DMS 273 (cell line): Measurements from ENCODE around the gene GRB7.
"Not testable (repeated sequence)": the region's sequence is repeated elsewhere in the genome, so short reads cannot be mapped to it uniquely, and the experiment has no call there.

Source experiments
- DNase-seq: peaks from one replicate; lab custom pipeline; 2025; ENCODE audit not compliant: unreplicated experiment; lab: John Stamatoyannopoulos, UW

The GRB7 gene

GRCh38 chr17:39737760-39738567 is at the start of gene GRB7:
Gene GRB7 (plus strand): TSS chr17:39737938. CDS start chr17:39742302, 4,364 bp downstream.
- peak; percentile 54 for DNase-seq

DNA sequence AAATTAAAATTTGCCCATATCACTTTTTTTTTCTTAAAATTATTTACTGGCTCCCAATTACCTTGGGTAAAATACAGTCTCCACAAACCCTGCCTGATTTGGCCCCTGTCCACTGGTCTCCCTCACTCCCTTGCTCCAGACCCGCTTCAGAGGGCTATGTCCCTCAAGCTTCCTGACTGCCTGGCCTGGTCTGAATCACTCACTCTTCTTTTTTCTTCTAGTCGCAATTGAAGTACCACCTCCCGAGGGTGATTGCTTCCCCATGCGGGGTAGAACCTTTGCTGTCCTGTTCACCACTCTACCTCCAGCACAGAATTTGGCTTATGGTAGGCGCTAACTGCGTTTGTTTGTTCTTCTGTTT is 49.3 kb upstream of the GRB7 start:
- DNase-seq, result no peak

DNA sequence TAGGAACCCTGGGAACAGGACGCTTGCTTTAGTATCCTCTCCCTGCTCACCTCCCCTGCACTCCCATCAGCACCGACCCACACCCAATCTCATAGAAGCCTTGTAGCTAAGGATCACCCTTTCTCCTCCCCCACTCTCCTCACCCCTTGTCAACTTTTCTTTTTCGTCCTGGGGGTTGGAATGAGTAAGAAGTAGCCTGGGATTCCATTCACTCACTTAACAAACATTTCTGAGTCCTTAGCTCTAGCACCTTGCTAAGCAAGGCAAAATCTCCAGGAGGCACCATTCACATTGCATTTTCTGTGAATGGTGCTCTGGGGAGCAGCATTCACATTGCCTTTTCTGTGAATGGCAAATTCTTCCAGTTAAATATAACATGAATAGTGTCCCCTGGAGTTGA is 48.8 kb upstream of the GRB7 start:
- DNase-seq, result no peak

- DNase-seq, result no peak
Observed at GRCh38 chr17:39694593-39694992, 43.1 kb upstream of the GRB7 start.

DNA sequence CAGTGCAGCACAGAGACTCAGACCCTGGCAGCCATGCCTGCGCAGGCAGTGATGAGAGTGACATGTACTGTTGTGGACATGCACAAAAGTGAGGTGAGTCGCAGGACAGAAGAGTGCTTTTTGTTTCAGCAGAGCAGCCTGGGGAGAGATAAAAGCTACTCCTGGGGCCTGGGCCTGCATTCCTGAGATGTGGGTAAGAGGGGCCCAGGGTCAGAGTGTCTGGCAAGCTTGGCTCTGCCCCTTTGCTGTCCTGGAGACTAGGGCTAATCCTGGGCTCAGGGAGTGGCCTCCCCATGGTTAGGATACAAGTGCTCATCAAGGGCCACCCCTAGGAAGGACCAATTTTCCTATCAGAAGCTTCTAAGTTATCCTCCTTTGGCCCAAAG is 42.7 kb upstream of the GRB7 start:
- DNase-seq, result no peak

- no peak for DNase-seq
Observed at GRCh38 chr17:39696731-39697130, 41.0 kb upstream of the GRB7 start.

- DNase-seq, result no peak
Observed at GRCh38 chr17:39697961-39698360, 39.8 kb upstream of the GRB7 start.

- not testable (repeated sequence) for DNase-seq
Observed at GRCh38 chr17:39699157-39699817, 38.5 kb upstream of the GRB7 start.

GRCh38 chr17:39699818-39700147 is 38.0 kb upstream of the GRB7 start, which contains the start of gene ERBB2:
Gene ERBB2 (plus strand): TSS chr17:39700064. CDS start chr17:39700239, 175 bp downstream.
- DNase-seq, result peak; percentile 22

DNA sequence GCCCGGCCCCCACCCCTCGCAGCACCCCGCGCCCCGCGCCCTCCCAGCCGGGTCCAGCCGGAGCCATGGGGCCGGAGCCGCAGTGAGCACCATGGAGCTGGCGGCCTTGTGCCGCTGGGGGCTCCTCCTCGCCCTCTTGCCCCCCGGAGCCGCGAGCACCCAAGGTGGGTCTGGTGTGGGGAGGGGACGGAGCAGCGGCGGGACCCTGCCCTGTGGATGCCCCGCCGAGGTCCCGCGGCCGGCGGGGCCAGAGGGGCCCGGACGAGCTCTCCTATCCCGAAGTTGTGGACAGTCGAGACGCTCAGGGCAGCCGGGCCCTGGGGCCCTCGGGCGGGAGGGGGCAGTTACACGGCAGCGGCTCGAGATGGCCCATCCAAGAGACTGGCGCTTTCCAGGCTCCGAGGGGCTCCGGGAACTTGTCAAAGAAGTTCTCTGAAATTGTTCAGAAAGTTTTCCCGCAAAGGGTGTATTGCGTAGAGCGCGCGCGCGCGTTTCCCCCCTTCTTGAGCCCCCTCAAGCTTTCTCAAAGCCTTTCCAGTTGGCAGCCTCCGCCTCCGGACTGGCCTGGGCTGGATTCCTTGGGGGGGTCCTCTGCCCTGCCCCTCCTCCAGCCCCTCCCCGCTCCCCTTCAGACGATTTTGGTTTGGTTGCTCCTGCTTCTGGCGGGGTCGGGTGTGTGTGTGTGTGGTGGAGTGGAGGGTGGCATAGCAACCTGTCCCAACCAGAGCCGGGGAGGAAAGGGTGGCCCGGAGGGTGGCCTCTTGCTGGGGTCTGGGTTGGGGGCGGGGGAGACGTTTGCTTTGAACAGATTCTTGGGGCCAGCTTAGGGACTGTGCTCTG is 37.4 kb upstream of the GRB7 start:
- DNase-seq, result no peak

- DNase-seq, result no peak
Observed at GRCh38 chr17:39701012-39701783, 36.5 kb upstream of the GRB7 start.

GRCh38 chr17:39701784-39702422 is 35.8 kb upstream of the GRB7 start:
- DNase-seq, result no peak

- no peak for DNase-seq
Observed at GRCh38 chr17:39702901-39703893, 34.5 kb upstream of the GRB7 start.

GRCh38 chr17:39703913-39704312 is 33.8 kb upstream of the GRB7 start:
- DNase-seq, result no peak

DNA sequence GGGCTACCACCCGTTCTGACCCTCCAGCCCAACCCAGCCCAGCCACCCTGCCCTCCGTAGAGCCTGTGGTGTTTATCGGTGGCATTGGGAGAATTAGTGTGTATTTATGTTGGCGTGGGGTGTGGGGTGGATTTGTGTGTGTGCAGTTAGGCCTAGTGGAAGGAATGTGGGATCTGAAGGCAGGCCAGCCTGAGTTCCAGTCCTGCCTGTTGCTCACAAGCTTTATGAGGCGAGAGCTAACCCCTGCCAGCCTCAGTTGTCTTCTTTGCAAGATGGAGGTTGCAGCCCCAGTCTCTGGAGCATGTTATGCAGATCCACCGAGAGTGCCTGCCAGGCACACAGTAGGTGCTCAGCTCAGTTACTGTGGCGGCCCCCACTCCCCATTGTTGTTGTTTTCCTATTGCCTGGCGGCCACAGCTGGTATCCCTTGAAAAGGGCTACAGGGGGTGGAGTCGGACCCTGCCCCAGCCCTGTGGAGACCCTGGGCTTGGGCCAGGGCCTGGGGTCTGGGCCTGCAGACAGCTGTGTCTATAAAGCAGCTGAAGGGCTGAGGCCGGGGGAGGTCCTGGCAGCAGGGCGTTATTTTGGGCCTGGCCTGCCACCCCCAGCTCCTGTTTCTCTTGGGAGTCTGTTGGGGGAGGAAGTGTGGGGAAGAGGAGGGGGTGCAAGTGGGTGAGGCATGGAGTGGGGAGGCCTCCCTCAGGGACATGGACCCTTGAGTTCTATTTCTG is 32.8 kb upstream of the GRB7 start:
- DNase-seq, result no peak

- DNase-seq, result no peak
Observed at GRCh38 chr17:39705786-39706348, 31.9 kb upstream of the GRB7 start.

- no peak for DNase-seq
Observed at GRCh38 chr17:39706383-39706782, 31.4 kb upstream of the GRB7 start.

GRCh38 chr17:39706921-39707337 is 30.8 kb upstream of the GRB7 start:
- no peak for DNase-seq
